Kidney capillary endothelial cell (primary cell): ENCODE results near the gene PHF13.

Experiments
- DNase-seq: peaks from one replicate; pipeline ENCODE4 v3.0.0-alpha.2; 2018; ENCODE audit warnings: low spot score

The PHF13 gene

DNA sequence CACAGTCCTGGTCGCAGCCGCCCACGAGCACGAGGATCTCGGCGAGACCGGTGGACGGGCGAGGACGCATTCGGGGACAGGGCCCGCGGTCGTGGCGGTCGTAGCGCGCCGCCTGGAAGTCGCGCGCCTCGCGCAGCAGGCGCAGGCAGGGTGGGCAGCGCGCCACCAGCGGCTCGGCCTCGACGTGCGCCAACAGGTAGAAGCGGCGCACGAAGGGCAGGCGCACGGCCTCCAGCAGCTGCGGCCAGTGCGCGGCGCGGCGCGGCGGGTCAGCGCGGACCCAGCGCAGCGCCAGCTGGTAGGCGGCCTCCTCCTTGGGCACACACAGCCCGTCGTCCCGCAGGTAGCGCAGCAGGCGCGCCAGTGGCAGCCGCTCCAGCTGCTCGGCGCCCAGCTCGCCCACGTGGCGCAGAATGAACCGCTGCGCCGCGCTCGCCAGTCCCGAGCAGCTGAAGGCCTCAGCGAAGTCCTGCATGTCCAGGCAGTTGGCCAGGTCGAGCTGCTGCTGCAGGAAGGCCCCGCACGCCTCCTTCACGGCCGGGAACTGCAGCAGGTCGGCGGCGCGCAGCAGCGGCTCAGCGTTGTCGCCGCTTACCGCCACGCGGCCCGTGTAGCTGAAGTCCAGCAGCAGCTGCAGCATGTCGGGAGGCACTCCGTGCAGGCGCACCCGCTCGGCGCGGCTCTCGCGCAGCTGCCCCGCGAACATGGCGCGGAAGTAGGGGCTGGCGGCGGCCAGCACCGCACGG, 11.4 kb upstream of the PHF13 start:
- peak; percentile 24 for DNase-seq

DNA sequence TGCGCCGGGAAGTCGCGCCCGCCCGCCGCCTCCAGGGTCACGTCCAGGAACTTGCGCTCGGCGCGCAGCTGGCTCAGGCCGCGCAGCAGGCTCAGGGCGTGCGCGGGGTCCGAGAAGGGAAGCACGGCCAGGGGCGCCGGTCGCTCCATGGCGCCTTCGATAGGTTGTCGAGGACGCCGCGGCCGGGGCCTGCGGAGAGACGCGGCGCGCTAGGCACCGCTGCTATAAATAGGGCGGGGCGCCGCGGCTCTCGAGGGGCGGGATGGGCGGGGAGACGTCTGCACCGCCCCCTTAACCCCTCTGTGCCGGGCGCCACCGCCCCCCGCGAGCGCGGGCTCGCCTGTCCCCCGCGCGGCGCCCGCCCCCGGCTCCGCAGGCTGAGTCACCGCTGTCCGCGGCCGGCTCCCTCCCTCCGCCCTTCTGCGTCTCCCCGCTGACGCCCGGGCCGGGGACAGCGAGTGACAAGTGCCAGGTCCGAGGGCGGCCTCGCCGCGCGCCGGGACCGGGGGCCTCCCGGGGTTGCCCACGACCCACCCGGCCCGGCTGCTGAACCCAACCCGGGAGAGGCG, 10.8 kb upstream of the PHF13 start, which contains the start of gene KLHL21:
Gene KLHL21 (minus strand): TSS at position 201 of the 569 bp plus-strand sequence. CDS start 52 bp downstream, at position 149.
- DNase-seq, result peak; percentile 83

DNA sequence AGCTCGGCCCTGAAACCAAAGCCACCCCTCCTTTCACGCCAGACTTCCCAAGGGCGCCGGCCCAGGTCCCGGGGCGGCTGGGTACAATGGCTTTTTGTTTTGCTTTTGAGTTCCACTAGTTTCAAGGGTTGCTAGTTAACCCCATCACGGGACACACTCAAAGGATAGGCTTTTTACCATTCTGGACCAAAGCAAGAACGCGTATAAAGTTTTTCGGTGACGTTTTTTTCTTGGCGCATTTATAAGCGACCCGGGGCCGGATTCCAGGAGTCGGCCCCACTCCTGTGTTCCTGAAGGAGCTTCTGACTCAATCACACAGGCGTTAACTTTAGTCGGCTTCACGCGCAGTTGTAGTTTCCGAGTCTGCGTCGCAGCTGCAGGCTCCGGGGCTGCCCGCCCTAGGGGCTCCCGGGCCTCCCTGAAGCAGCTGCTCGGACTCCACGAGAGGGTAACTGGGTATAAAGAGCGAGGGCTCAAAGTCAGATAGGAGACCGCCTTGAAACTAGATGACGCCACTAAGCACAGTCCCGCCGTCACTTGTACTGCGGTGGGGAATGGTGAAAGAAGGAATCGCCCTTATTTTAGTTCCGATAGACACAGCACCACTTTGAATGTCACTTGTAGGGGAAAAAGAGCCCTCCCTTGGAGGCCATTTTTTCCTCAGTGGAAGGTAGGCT, 10.2 kb upstream of the PHF13 start:
- peak; percentile 70 for DNase-seq

DNA sequence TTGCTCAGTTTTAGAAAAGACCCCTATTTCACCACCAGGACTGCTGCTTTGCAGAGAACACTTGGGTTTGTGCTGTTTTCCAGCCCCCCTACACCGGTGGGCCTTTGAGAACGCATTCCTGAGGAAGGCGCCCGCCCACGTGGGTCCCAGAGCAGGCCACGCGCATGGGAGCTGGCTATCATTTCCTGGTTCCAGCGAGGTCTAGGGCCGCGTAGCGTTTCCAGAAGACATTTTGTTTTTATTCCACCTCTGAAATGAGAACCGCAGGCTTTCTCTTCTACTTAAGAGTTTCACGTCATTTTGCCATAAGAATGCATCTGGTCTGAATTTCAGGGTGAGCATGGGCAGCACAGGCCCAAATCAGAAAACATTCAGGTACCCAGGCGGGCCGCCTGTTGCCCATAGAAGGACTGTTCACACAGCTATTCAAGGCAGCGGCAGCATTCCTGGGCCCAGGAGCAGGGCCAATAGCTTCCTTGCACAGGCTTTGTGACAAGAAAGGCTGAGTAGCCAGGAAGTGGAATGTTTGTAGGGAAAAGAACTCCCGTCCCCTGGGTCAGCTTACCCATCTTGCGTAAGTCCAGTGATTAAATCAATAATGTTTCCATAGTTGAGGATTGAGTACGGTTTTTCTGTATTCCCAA, 9.5 kb upstream of the PHF13 start:
- DNase-seq, result peak; percentile 53

GRCh38 chr1:6612641-6613360, 730 bp upstream of the PHF13 start:
- peak; percentile 31 for DNase-seq

- DNase-seq, result no peak
These were observed 743 bp downstream of the PHF13 start for GRCh38 chr1:6614019-6614928.

GRCh38 chr1:6614929-6615785, 1.6 kb downstream of the PHF13 start:
- no peak for DNase-seq

- DNase-seq, result no peak
These were observed 5.5 kb downstream of the PHF13 start for GRCh38 chr1:6619045-6619444.

DNA sequence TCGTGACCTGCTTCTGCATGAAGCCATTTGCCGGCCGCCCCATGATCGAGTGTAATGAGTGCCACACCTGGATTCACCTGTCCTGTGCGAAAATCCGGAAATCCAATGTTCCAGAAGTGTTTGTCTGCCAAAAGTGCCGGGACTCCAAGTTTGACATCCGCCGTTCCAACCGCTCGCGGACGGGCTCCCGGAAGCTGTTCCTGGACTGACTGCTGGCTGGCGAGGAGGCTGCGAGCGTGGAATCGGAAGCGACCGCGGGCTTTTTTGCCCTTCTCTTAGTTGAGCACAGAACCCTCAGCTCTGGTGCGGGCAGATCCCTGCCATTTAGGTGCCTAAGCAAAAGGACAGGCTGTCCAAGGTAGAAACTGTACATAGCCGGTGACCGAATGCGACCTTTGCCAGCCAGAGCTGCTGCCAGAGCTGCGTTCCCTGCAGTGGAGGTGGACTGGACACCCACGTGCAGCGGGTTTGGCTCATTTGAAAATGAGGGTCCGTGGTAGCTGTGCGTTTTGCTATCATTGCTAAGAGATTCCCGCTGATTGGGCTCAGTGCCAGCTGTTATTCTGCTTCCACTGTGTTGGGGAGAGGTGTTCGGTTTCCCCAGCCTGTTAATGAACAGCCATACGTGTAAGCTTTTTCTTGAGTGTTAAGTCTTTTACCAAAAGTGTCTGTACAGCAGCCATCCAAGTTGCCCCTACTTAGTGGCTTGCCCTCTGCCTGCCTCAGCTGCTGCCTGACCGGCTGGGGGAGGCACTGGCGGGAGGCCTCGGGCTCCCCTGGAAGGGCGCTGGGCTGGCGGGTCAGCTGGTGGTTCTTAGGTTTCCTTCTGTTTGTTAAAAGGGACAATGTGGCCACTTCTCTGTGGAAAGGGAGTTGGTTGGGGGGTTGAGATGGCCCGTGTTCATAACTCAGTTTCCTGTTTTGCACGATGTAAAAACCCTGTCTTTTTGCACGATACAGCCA, 8.2 kb downstream of the PHF13 start:
- no peak for DNase-seq

DNA sequence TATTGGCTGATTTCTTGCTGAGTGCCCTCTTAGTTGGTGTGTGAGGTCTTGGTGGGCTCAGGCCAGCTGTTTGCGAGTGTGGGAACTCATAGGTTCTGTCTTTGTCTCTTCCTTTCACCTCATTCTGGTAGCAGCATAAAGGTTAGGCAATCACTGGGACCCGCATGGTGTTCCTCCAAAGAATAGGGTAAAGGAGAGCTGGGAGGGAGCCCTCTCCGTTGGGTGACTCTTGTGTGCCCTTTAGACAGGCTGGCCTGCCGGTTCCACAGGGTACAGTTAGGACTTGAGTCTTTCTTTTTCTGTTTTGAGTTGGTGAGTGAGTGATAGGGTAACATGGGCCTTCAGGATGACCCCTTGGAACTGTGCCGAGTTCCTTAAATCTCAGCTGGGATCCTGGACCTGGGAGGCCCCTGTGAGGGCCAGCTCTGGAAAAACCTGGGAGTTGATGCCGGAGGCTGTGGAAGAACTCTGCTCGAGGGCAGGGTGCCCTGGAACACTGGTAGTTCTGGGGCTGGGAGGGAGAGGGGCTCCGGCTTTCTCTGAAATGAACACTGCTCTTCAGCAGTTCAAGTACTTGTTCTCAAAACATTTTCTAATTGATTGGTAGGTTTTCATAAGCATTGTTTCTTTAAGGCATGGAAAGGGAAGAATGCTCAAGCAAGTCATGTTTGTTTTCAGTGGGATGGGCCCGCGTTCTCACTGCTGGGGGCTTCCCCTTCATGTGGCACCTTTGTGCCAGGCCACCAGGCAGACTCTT, 9.0 kb downstream of the PHF13 start:
- no peak for DNase-seq

DNA sequence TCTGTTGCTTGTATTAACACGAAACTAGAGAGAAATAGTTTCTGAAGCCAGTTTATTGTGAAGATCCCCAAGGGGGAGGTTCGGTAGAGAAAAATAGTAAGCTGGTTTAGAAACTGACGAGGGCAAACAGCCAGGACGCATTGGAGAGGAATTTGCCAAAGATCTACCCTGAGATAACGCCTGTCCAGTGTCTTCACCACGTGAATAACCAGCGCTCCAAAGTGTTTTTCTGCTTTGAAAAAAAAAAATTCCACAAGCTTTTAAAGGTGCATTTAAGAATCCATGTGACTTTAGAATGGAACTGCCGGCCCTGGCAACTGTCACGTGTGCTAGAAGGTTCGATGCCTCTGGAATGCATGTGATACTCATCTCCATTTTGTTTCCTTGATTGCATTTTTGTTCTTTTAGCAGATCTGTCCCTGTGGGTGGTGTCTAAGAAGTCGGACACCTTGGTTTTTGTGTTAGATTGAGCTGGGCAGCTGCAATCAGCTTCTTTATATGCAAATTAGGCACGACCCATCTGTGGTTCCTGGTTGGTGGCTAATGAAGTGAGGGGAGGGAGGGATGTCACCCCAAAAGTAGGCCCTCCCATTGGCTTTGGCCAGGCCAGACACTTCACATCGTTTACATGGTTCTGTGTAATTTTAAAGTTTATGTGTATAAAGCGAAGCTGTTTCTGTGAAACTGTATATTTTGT, 9.9 kb downstream of the PHF13 start:
- no peak for DNase-seq

DNA sequence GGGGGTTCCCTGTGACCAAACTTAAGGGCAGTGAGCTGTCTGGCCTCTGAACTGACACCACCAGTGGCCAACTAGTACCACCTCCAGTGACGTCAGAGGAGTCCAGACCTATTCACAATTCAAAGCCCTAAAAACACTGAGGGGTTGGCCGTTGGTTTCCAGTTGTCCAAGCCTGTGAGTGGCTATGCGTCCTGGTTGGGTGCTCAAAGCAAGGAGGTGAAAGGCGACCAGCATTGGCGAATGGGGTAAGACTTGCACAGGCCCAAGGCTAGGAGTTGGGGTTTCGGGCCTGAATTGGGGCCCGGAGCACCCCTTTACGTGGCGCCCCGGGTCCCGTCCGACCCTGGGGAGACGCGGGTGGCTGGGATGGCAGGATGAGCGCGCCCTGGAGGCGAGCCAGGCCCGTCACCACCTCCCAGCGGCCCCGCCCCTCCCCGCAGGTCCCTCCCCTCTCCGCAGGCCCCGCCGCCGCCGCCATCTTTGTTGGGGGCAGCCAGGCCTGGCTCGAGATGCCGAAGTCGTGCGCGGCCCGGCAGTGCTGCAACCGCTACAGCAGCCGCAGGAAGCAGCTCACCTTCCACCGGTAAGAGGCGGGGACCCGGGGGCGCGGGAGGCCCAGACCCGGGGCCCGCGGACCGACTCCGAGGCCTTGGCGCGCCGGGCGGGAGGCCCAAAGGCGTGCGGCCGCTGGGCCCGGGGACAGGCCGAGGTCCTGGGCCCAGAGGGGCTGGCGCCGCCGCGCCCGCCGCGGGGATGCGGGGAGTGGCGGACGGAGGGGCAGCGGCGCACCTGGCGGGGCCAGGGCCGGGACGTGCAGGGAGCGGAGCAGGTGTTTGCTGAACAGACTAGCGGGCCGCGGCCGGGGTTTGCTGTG, 11.4 kb downstream of the PHF13 start, which contains the start of gene THAP3:
Gene THAP3 (plus strand): TSS at position 159 of the 874 bp plus-strand sequence. CDS start 351 bp downstream, at position 510.
- DNase-seq, result peak; percentile 78

- peak; percentile 29 for DNase-seq
These were observed 12.1 kb downstream of the PHF13 start for GRCh38 chr1:6625584-6626149.

- DNase-seq, result no peak
These were observed 13.5 kb downstream of the PHF13 start for GRCh38 chr1:6627031-6627430.

DNA sequence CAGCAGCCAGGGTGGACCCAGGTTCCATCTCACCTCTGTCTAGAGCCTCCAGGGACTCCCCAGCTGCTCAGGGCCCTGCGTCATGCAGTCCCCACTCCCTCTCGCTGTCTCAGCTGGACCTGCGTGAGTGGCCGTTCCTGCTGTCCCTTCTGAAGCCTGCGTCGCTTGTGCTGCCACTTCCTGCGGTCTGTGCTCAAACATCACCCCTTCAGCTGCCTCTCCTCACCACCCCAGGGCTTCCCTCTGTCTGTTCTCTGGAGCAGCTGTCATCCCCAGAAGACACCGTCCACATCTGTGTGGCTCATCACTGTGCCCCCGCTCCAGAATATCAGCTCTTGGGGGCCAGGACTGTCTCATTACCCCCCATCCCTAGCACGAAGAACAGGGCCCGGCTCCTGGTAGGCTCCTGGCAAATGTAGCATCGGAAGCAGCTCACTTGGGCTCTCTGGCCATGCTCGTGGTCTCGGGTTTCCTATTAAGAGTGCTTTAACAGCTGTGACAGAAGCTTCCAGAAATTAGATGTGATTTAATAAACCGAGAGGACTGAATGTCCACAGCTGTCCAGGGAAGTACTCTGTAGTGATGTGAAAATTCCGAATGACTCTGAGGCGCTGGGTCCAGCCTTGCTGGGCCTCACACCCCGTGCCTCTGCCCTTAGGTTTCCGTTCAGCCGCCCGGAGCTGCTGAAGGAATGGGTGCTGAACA, 14.5 kb downstream of the PHF13 start:
- no peak for DNase-seq
